NCI-H446 treated with DMSO at 0.1 percent for 48 hours (cell line): ENCODE results near the gene NAT8L.

Source experiments
- DNase-seq: peaks from one replicate; lab custom pipeline; 2025; lab: John Stamatoyannopoulos, UW

Gene NAT8L

DNA sequence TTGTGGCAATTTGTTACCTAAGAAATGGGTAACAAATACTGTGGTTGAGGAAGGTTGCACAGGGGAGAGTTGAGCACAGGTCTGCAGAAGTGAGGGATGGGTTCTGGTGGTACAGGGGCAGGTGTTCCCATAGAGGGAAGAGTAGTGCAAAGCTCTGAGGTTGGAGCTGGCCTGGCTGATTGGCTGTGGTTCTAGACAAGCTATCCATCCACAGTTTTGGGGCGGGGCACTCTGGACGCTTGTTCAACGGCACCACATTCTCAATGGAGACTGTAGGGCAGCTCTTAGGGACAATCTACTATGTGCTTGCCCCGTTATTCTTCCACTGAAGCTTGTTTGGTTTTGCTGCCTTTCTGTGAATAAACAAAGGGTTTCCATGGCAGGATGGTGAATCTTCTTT lies 35.4 kb downstream of the NAT8L start:
- DNase-seq: no peak

DNA sequence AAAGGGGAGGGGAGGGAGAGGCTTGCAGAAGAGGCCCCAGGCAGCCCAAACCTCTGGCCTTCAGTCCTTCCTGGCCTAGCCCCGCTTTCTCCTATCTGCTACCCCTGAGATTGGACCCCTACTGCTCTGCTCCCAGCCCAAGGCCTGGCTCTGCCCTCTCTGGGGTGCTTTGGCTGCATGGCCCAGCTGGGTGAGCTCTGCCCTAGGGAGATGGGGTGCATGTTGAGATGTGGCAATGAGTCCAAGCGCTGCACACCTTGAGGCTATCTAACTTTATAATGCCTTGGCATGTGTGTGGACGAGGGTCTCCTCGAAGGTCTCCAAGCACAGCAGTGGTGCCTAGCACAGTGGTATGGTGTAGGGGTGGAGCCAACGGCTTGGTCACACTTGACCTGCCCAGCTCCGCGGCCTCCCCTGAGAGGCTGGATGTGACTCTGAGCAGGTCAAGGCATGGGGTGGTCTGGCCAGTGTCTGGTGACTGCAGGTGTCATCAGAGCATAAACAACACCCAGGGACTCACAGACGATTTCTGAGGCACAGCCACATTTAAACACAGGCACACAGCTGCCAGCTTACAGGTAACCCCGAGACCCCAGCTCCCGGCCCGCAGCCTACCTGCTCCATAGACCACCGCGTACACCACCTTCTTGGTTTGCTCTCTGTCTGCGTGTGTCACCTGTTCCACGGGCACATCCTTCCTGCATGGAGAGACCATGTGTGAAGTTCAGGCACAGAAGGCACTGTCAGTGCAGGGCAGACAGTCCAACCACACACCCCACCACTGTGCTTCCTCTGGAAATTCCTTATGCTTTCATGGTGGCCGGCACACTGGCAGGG lies 36.3 kb downstream of the NAT8L start:
- DNase-seq: no peak

DNA sequence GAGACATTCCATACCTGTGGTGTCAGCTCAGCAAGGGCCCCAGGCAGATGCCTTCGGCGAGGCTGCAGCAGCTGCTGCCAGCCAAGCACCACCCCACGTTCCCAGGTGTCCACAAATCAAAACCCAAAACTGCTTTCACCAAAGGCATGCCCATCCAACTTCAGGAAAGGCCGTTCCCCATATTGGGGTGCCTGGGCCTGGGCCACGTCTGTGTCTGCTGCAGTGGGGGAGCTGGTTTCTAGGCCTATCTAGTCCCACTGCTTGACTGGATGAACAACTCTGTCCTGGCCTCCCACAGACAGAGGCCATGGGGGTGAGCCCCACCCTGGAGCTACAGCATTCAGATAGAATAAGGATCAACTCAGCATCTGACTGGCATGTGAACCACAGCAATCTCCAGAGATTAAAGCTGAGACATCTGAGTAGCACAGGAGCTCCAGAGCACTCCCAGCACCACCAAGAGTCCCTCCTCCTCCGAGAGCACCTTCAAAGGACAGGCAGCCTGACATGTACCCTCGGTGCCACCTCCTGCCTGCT lies 37.0 kb downstream of the NAT8L start:
- no peak for DNase-seq

DNA sequence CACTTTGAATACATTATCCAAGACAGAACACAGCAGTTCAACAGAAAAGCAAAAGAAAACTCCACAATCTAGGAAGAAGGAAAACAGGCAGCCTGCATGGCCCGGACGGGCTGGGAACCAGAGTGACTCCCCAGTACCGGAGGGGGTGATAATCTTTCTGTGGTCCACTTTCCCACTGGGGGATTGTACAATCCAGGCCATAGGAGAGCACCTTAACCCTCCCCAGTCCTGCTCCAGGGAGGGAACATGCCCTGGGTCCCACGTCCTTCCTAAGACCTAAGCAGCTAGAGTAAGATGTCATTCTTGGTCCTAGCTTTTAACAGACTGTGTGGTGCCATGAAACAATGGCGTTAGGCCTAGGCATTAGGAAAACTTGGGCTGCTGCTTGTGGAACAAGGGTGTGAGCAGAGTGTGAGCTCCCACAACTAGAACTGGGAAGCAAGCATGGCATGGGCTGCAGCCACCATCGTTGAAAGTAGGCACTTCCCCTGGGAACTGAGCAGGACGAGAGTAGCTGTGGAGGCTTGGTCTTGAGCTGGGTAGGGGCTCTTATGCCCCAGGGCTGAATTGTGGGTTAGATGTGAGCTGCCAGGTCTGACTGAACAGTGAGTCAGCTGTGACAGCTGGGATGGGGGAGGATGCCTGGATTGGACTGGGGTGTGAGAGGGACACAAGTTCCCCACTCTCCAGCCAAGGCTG lies 42.4 kb downstream of the NAT8L start:
- DNase-seq: no peak

DNA sequence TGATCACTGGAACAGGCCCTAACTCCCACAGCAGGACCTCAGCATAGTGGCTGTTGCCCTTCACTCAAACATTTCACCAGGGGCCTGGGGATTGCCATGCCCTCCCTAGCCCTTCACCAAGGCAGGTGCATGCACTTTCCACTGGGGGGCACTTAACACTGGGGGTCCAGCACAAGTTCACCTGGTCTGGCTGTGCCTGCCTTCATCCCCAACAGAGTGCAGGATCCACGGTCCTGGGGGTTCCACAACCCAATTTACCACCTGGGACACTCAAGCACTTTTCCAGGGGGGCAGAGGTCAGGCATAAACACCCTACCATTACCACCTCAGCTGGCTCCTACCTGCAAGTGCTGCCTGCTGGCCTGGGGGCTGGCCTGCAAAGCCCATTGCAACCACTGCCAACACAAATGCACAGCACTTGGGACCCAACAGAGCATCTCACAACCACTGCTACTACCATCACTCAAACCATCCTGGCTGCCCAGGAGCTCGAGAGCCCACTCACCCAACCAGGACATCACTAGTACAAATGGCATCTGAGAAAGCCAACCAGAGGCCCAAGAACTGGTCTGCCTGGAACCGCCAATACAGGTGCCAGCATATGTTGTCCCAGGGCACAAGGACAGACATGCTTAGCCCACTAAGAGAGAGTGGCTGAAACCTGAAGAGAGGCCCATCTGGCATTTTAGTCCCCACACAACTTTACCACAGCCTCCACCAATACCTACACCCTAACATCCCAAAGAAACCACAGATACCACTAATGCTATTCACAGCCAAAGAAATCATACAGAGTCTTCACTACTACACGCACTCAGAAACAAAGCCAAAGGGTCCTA lies 43.1 kb downstream of the NAT8L start:
- no peak for DNase-seq

DNA sequence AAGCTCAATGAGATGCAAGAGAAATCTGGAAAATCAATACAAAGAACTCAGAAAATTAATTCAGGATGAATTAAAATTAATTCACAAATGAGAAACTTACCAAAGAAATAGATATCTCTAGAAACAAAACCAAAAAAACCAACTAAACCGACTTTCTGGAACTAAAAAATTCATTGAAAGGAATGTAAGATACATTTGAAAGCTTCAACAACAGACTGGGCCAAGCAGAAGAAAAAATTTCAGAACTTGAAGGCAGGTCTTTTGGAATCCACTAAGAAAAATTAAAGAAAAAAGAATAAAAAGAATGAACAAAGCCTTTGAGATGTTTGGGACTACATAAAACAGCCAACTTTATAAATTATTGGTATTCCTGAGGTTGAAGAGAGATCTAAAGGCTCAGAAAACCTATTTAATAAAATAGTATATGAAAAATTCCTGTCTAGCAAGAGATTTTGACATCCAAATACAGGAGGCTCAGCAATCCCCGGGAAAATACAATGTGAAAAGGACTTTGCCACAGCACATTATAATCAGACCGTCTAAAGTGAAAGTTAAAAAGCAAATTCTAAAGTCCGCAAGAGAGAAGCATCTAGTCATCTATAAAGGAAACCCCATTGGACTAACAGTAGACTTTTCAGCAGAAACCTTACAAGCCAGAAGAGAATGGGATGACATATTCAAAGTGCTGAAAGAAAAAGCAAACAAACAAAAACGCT lies 44.2 kb downstream of the NAT8L start:
- DNase-seq: no peak

DNA sequence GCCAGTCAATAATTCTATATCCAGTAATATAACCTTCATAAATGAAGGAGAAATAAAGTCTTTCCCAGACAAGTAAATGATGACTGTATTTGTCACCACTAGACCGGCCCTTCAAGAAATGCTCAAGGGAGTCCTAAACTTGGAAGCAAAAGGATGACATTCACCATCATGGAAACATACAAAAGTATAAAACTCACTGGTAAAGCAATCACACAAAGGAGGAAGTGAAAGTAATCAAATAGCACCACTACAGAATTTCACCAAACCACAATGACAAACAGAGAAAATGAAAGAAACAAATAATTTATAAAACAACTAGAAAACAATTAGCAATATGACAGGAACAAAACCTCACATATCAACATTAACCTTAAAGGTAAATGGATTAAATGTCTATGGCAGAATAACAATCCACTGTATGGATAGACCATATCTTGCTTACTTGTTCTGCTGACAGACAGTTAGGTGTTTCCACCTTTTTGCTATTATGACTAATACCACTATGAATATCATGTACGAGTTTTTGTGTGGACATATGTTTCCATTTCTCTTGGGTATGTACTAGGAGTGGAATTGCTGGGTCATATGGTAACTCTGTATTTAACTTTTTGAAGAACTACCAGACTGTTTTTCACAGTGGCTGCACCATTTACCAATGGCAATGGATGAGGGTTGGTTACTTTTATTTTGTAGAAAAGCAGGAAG lies 44.9 kb downstream of the NAT8L start:
- DNase-seq: no peak

DNA sequence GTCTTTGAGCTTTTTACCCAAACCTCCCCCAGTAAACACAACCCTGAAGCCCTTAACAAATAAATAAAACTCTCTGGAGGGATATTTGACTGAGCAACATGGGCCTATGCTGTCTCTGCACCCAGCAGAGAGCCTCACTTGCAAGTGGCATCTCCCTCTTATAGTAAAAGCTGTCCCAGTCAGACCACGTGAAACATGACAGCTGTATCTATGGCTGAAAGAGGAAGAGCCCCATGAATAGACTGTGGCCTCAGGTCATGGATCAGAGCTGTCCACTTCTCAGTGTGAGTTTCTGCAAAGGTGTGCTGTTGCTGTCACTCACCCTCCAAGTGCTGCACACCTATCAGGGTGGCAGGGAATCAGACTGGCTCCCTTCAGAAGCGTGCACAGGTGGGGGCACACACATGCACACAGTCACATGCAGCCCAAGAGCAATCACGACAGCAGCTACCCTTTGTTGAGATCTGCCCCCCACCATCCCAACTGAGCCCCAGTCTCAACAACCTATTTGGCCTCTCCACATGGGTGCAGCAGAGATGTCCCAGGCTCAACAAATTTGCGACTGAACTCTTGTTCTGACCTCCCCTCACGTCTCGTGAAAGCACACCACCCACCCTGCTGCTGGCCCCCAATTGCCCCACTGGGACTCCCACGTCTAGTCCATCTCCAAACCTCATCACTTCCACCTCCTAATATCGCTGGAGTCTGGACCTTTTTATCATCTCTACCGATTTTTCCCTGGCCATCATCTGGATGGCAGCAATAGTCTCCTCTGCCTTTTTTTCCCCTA lies 45.6 kb downstream of the NAT8L start:
- DNase-seq: no peak

DNA sequence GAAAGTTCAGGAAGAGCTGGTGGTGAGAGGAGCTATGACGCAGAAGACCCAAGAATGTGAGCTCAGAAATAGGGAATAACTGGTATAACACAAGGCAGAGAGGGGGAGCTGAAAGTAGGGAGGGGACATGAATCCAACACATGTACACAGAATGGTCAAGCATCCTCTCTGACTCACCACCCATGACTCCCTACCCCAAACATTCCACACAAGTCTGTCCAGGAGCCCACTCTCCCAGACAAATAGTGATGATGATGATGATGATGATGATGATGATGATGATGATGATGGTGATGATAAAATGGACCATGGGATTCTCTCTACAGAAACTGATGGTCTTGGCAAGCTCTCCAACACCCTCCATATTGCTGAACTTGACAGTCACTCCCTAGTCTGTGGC lies 46.4 kb downstream of the NAT8L start:
- no peak for DNase-seq

DNA sequence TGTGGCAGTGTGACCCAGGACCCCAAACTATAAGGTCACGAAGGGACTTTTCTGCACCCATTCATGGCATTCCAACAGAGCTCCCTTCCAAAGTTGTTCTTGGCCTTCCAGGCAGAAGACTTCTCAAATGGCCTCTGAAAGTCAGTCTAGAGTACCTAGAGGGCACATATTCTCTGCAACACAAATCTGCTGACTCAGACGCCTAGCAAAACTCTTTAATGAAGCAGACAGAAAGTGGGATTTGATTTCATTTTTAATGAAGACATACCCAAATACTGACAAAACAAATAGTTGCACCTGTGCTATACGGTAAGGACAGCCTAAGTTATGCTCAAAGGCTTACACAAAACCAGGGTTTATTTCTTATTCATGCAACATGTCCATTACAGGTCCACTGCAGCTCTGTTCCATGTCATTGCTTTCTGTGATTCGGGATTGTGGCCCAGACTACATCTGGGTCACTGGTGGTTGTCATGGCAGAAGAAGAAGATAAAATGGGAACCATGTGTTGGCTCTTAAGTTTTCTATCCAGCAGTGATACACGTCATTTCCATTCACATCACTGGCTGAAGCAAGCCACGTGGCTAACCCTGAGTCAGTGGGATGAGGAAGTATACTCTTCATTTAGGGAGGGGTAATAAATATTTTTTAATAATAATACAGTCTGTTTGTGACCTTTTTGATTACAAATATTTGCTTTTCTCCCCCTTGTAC lies 57.7 kb downstream of the NAT8L start:
- DNase-seq: no peak
